ENCODE measurements around the gene TAS1R3.

Gene TAS1R3

GRCh38 chr1:1346501-1346890 lies 15.4 kb downstream of the TAS1R3 start:
- peaks cover 2% of the 10 kb centered on the region for H3K4me1 ChIP-seq (ENCODE audit: control insufficient read depth, low read depth, low read length)

GRCh38 chr1:1347026-1347595 lies 16.0 kb downstream of the TAS1R3 start:
- no peak for DNase-seq
- Histone ChIP-seq H2BK5ac (ENCODE audit: low read length) (no peak overlapping the region), H3K9ac (ENCODE audit: low read length) (peak overlapping the region; percentile 26), H3K4me3 (ENCODE audit: low read length) (no peak overlapping the region), H2AK5ac (ENCODE audit: low read length) (no peak overlapping the region), H3K79me2 (ENCODE audit: control insufficient read depth, insufficient read depth, low read length) (peaks cover 16% of the 10 kb centered on the region), H2BK15ac (replicated peaks; ENCODE audit: low read depth) (no peak overlapping the region), H3K36me3 (ENCODE audit: control insufficient read depth, insufficient read depth, low read length) (no peaks in the 10 kb centered on the region), H3K4me2 (ENCODE audit: low read length) (no peak overlapping the region), H2BK120ac (ENCODE audit: low read depth, low read length) (no peak overlapping the region), H3K27me3 (ENCODE audit: insufficient read depth, low read length, poor library complexity) (no peaks in the 10 kb centered on the region), H4K5ac (ENCODE audit: low read length) (no peak overlapping the region), H3K27ac (ENCODE audit: low read depth, low read length) (no peak overlapping the region), H3K4me1 (ENCODE audit: control insufficient read depth, low read depth, low read length) (peaks cover 2% of the 10 kb centered on the region), H3K56ac (ENCODE audit: low read length) (no peak overlapping the region), H3K79me1 (ENCODE audit: low read length) (peaks cover 13% of the 10 kb centered on the region), H3K18ac (ENCODE audit: low read length) (no peak overlapping the region), H3K4ac (ENCODE audit: low read depth, low read length) (no peak overlapping the region), H3K23ac (ENCODE audit: low read length) (no peak overlapping the region), H4K8ac (ENCODE audit: low read depth, low read length) (no peak overlapping the region)
- no CpG with 5 or more reads among the region's 10 CpGs for WGBS (ENCODE audit: extremely low coverage, insufficient coverage, low lambda C conversion rate)

More at GRCh38 chr1:1346501-1346890, 15.4 kb downstream of the TAS1R3 start:
- no peak overlapping the region for H3K9ac ChIP-seq (ENCODE audit: low read length)
- no peak for DNase-seq
- no peak overlapping the region for H3K4ac ChIP-seq (ENCODE audit: low read depth, low read length)
- no peak overlapping the region for H3K4me3 ChIP-seq (ENCODE audit: low read length)
- no peak overlapping the region for H2BK15ac ChIP-seq (replicated peaks; ENCODE audit: low read depth)
- no peaks in the 10 kb centered on the region for H3K27me3 ChIP-seq (ENCODE audit: insufficient read depth, low read length, poor library complexity)
- H3K27ac ChIP-seq (ENCODE audit: low read depth, low read length) = no peak overlapping the region
- no CpG with 5 or more reads among the region's 10 CpGs for WGBS (ENCODE audit: extremely low coverage, insufficient coverage, low lambda C conversion rate)
- peaks cover 13% of the 10 kb centered on the region for H3K79me1 ChIP-seq (ENCODE audit: low read length)
- no peak overlapping the region for H3K56ac ChIP-seq (ENCODE audit: low read length)
- H3K36me3 ChIP-seq (ENCODE audit: control insufficient read depth, insufficient read depth, low read length) = peaks cover under 1% of the 10 kb centered on the region
- no peak overlapping the region for H3K4me2 ChIP-seq (ENCODE audit: low read length)
- H4K8ac ChIP-seq (ENCODE audit: low read depth, low read length) = no peak overlapping the region
- no peak overlapping the region for H3K18ac ChIP-seq (ENCODE audit: low read length)
- no peak overlapping the region for H2BK5ac ChIP-seq (ENCODE audit: low read length)
- no peak overlapping the region for H3K23ac ChIP-seq (ENCODE audit: low read length)
- H4K5ac ChIP-seq (ENCODE audit: low read length) = no peak overlapping the region
- no peak overlapping the region for H2BK120ac ChIP-seq (ENCODE audit: low read depth, low read length)
- H2AK5ac ChIP-seq (ENCODE audit: low read length) = no peak overlapping the region
- H3K79me2 ChIP-seq (ENCODE audit: control insufficient read depth, insufficient read depth, low read length) = peaks cover 16% of the 10 kb centered on the region

DNA sequence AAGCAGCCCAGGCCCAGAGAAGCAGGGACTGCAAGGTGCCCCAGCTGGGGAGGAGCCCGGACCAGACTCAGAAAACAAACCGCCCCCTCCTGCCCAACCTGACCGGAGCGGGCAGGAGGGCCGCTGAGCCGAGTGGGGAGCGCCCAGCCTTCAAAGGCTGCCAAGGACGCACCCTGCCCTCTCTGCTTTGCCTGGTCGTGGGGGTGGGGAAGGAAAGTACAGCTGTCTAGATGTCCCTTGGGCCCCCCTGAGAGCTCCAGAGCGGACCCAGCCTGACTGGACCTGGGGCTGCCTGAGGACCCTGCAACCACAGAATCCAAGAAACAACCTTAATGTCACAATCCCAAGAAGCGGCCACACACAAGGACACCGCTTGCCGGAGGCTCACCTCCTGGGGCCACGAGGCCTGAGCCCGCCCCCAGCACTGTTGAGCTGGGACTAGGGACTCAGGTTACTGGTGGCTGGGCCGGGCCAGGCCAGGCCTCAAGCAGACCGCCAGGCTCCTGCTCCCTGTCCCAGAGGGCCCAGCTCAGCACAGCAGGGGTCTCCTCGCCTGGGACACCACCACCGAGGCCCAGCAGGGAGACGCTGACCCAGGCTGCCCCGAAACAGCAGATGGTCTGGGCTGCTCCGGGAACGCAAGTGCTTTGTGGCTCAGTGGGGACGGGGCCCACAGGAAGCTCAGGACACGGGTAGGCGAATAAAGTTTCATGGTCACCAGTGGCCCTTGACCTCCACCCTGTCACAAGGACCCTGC lies 16.8 kb downstream of the TAS1R3 start:
- Histone ChIP-seq H3K79me1 (ENCODE audit: low read length) (peaks cover 13% of the 10 kb centered on the region), H3K4ac (ENCODE audit: low read depth, low read length) (no peak overlapping the region), H4K5ac (ENCODE audit: low read length) (no peak overlapping the region), H2BK5ac (ENCODE audit: low read length) (no peak overlapping the region), H3K4me2 (ENCODE audit: low read length) (peak overlapping the region; percentile 49), H3K18ac (ENCODE audit: low read length) (no peak overlapping the region), H2BK15ac (replicated peaks; ENCODE audit: low read depth) (no peak overlapping the region), H3K4me3 (ENCODE audit: low read length) (peak overlapping the region; percentile 56), H3K23ac (ENCODE audit: low read length) (no peak overlapping the region), H3K9ac (ENCODE audit: low read length) (peak overlapping the region; percentile 92), H3K79me2 (ENCODE audit: control insufficient read depth, insufficient read depth, low read length) (peaks cover 16% of the 10 kb centered on the region), H3K27ac (ENCODE audit: low read depth, low read length) (no peak overlapping the region), H3K56ac (ENCODE audit: low read length) (peak overlapping the region; percentile 94), H4K8ac (ENCODE audit: low read depth, low read length) (no peak overlapping the region), H3K4me1 (ENCODE audit: control insufficient read depth, low read depth, low read length) (peaks cover 2% of the 10 kb centered on the region), H3K27me3 (ENCODE audit: insufficient read depth, low read length, poor library complexity) (no peaks in the 10 kb centered on the region), H2BK120ac (ENCODE audit: low read depth, low read length) (no peak overlapping the region), H3K36me3 (ENCODE audit: control insufficient read depth, insufficient read depth, low read length) (no peaks in the 10 kb centered on the region), H2AK5ac (ENCODE audit: low read length) (no peak overlapping the region)
- no CpG with 5 or more reads among the region's 26 CpGs for WGBS (ENCODE audit: extremely low coverage, insufficient coverage, low lambda C conversion rate)
- peak; percentile 71 for DNase-seq

GRCh38 chr1:1348420-1349255 lies 17.6 kb downstream of the TAS1R3 start:
- DNase-seq = no peak
- peak overlapping the region; percentile 49 for H3K4me2 ChIP-seq (ENCODE audit: low read length)
- H3K9ac ChIP-seq (ENCODE audit: low read length) = peak overlapping the region; percentile 92
- peak overlapping the region; percentile 50 for H3K4ac ChIP-seq (ENCODE audit: low read depth, low read length)
- WGBS (ENCODE audit: extremely low coverage, insufficient coverage, low lambda C conversion rate) = no CpG with 5 or more reads among the region's 109 CpGs
- peaks cover 2% of the 10 kb centered on the region for H3K4me1 ChIP-seq (ENCODE audit: control insufficient read depth, low read depth, low read length)
- peak overlapping the region; percentile 77 for H4K8ac ChIP-seq (ENCODE audit: low read depth, low read length)
- peaks cover 10% of the 10 kb centered on the region for H3K79me1 ChIP-seq (ENCODE audit: low read length)
- H4K5ac ChIP-seq (ENCODE audit: low read length) = no peak overlapping the region
- H3K18ac ChIP-seq (ENCODE audit: low read length) = peak overlapping the region; percentile 69
- no peak overlapping the region for H2BK15ac ChIP-seq (replicated peaks; ENCODE audit: low read depth)
- no peak overlapping the region for H2AK5ac ChIP-seq (ENCODE audit: low read length)
- H3K56ac ChIP-seq (ENCODE audit: low read length) = peak overlapping the region; percentile 94
- H2BK120ac ChIP-seq (ENCODE audit: low read depth, low read length) = no peak overlapping the region
- no peak overlapping the region for H2BK5ac ChIP-seq (ENCODE audit: low read length)
- peak overlapping the region; percentile 56 for H3K4me3 ChIP-seq (ENCODE audit: low read length)
- H3K27me3 ChIP-seq (ENCODE audit: insufficient read depth, low read length, poor library complexity) = no peaks in the 10 kb centered on the region
- no peak overlapping the region for H3K23ac ChIP-seq (ENCODE audit: low read length)
- no peak overlapping the region for H3K27ac ChIP-seq (ENCODE audit: low read depth, low read length)
- no peaks in the 10 kb centered on the region for H3K36me3 ChIP-seq (ENCODE audit: control insufficient read depth, insufficient read depth, low read length)
- peaks cover 16% of the 10 kb centered on the region for H3K79me2 ChIP-seq (ENCODE audit: control insufficient read depth, insufficient read depth, low read length)

DNA sequence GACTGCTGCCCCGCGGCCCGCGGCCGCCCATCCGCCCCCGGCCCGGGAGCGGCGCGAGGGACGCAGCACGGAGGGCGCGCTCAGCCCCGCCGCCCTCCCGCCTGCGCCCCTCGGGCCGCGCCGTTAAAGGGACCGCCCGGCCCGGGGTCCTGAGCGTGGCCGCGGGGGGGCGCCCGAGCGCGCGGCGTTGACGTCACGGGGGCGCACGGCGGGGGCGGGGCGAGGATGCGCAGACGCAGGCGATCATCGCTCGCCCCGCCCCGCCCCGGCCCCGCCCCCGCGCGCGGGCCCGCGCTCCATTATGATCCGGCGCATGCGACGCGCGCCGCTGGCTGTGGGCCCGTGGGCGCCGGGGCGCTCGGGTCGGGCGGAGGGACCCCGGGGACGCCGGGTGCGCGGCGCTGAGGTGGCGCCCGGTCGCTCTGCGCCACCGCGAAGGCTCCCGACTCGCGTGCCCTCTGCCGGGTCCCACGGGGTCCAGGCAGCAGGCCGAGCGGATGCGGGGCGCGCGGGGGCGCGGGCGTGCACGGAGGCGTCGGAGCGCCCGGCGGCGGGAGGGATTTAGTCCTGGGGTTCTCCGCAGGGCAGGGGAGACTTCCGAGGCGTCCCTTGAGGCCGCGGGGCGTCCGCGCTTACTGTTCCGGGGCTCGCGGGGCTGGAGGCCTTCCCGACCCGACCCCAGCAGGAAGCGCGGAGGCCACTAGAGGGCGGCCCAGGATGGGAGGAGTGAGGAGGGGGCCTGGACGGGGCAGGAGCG lies 18.4 kb downstream of the TAS1R3 start, which contains the start of gene DVL1:
Gene DVL1, minus strand, starts transcription at position 163 of the 757 bp plus-strand sequence. CDS start 353 bp downstream, outside the sequence.
- Histone ChIP-seq H3K27me3 (ENCODE audit: insufficient read depth, low read length, poor library complexity) (peaks cover under 1% of the 10 kb centered on the region), H3K18ac (ENCODE audit: low read length) (peak within 1 kb of the TSS; percentile 84), H4K5ac (ENCODE audit: low read length) (no peak within 1 kb of the TSS), H3K23ac (ENCODE audit: low read length) (peak within 1 kb of the TSS; percentile 89), H4K8ac (ENCODE audit: low read depth, low read length) (peak within 1 kb of the TSS; percentile 93), H2BK15ac (replicated peaks; ENCODE audit: low read depth) (no peak within 1 kb of the TSS), H3K4me3 (ENCODE audit: low read length) (peak within 1 kb of the TSS; percentile 79), H3K56ac (ENCODE audit: low read length) (peak within 1 kb of the TSS; percentile 97), H3K9ac (ENCODE audit: low read length) (peak within 1 kb of the TSS; percentile 94), H2AK5ac (ENCODE audit: low read length) (no peak within 1 kb of the TSS), H3K36me3 (ENCODE audit: control insufficient read depth, insufficient read depth, low read length) (no peaks in the 10 kb centered on the region), H3K4ac (ENCODE audit: low read depth, low read length) (peak within 1 kb of the TSS; percentile 89), H3K4me1 (ENCODE audit: control insufficient read depth, low read depth, low read length) (peaks cover 2% of the 10 kb centered on the region), H2BK120ac (ENCODE audit: low read depth, low read length) (no peak within 1 kb of the TSS), H2BK5ac (ENCODE audit: low read length) (no peak within 1 kb of the TSS), H3K27ac (ENCODE audit: low read depth, low read length) (peak within 1 kb of the TSS; percentile 60), H3K79me2 (ENCODE audit: control insufficient read depth, insufficient read depth, low read length) (peaks cover 16% of the 10 kb centered on the region), H3K4me2 (ENCODE audit: low read length) (peak within 1 kb of the TSS; percentile 92), H3K79me1 (ENCODE audit: low read length) (peaks cover 10% of the 10 kb centered on the region)
- no CpG with 5 or more reads among the region's 122 CpGs for WGBS (ENCODE audit: extremely low coverage, insufficient coverage, low lambda C conversion rate)
- peak; percentile 75 for DNase-seq
